ENCODE measurements around the gene FCN1.

The FCN1 gene

DNA sequence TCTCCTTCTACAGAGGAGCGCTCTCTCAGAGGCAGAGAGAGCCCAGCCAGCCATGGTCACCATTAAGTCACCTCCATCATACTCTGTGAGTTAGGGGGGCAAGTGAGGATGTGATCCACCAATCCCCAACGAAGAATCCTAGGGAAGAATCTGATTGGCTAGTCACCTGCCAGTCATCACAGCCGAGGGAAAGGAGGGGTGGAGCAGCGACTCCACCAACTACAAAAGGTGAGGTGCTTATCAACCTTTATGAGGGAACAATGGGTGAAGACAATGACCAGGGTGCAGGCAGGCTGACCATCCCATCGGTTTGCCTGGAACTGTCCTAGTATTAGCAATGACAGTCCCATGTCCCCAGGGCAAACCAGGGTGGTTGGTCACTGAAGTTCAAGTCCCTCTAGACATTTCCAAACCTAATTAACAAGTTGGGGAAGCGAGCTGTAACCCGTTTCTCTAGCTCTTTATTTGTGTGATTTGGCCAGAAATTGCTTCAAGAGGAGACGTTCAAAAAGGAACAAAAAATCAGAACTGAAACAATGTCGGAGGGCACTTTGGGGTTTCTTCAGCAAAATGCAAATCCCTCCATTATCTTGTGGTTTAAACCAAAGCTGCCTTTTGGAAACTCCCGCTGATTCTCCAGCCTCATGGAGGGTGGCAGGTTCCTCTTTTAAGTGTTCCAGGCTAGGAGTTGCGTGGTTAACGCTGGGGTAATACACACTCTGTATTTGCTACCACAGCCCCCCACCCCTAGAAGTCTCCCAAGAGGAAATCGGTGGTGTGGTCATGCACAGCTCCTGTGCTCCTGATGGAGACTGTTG, 18.8 kb upstream of the FCN1 start:
- no peak for DNase-seq

DNA sequence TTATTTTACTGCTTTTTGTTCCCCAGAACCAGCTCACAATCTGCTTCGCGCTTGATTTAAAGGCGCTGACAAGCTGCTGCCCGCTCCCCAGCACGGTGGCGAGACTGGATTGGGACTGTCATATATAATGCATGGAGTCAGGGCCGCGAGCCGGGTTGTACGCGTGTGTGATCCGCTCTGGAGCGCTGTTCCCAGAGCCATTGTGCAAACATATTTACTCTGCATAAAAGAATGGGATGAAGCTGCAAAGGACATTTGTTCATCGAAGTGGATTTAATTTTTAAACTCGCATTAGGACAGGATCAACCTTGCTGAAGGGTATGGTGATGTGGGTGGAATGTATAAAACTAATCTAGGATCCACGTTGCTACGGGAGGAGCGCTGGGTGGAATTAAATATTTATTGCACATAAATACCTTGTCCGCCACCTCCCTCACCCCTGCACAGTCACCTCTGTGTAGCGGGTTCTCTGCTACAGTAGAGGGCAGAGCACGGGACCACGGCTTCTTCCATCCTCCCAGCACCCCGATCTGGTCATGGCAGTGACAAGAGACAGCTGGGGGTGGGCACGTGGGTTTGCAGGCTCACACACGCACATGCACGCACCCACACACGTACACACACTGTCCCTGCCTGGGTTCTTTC, 18.1 kb upstream of the FCN1 start:
- DNase-seq = no peak

DNA sequence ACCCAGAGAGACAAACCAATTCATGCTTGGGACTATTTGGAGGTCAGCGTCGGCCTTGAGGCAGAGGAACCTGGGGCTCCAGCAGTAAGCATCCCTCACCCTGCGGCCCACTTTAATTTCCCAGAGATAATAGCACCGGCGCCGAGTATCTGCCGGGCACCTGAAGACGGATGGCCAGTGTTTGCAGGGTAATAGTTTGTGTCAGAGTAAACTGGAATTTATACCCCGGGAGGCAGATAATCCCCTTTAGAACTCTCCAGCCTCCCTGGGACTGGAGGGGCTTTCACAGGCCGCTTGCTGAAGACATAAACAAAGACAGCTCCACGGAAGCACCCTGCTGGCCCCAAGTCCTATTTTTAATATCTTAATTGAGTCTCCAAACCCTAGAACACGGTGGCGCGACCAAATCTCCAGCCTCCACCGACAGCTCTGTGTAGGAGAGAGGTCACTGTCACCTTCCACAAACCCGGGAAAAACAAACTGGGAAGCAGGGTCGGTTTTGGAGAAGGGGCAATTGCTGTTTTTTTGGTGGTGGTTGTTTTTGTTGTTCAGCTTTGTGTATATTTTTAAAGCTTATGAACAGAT, 17.4 kb upstream of the FCN1 start:
- no peak for DNase-seq

DNA sequence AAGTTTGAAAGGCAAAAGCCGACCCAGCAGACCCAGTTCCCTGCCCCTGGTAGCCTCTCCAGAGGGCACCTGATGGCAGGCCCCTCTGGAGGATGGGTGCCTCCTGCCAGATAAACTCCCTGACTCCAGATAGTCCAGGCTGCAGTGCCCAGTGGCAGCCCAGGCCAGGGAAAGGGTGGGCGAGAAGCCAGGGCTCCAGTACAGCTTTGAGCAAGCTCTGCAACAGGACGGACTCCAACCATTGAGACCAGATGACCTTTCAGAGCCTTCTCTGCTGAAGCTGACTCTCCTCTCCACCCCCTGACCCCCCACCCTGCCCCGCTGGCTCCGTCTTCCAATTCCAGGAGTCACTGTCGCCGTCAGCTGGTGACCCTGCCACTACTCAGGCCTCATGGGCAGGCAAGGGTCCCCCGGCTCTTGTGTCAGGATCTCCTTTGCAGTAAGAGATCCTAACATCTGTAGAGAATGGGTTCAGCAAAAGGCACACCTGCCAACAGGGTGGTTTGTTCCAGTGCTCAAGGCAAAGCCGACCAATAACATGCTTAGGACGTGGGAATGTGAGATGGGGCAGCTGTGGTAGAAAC, 15.5 kb upstream of the FCN1 start:
- DNase-seq = no peak

DNA sequence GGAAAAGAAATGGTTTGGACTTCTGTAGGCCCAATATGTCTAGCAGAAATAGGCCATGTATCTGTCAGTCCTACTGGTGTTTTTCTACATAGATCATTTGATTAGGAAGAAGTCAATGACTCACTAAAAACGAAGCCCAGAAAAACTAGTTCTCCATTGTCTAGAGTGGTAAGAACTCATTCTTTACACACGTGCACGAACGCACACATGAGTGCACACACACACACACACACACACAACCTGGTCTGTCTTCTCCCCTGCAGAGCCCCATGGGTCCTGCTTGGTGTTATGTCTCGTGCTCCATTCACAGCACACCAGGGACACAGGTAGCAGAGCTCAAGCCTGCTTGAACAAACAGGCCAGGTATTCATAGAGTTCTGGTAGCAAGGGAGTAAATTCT, 14.9 kb upstream of the FCN1 start:
- no peak for DNase-seq

DNA sequence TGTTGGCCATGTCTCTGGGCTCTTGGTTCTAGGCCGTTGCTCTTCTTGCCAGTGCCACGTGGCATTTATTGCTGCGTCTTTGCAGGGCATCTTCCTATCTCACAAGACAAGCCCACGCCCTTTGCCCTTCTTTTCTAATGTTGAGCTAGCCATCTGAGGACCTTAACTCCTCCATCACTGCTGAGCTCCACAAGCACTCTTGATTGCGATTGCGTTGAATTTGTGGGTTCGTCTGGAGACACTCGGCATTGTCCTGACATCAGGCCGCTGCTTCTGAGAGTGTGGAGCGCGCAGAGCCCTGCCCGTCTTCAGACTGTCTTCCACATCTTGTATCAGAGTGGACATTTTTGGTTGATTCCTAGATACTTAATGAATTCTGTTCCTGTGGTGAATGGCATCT, 14.5 kb upstream of the FCN1 start:
- DNase-seq = no peak

DNA sequence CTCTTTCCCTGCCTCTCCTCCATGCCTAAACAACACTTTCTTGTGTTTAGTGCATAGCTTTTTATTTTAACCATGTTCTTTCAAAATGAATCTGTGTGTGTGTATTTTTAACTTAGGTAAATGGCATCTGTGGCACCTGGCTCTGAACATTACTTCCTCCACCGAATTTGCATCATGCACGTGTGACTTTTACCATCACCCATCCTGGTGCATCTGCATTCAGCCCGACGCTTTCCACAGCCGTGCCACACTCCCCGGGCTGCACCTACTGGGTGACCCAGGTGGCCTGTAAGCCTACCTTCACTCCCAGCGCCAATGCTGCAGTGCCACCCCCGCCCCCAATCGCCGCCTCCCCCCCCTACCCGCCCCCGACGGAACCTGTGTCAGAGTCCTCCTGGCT, 12.7 kb upstream of the FCN1 start:
- no peak for DNase-seq

DNA sequence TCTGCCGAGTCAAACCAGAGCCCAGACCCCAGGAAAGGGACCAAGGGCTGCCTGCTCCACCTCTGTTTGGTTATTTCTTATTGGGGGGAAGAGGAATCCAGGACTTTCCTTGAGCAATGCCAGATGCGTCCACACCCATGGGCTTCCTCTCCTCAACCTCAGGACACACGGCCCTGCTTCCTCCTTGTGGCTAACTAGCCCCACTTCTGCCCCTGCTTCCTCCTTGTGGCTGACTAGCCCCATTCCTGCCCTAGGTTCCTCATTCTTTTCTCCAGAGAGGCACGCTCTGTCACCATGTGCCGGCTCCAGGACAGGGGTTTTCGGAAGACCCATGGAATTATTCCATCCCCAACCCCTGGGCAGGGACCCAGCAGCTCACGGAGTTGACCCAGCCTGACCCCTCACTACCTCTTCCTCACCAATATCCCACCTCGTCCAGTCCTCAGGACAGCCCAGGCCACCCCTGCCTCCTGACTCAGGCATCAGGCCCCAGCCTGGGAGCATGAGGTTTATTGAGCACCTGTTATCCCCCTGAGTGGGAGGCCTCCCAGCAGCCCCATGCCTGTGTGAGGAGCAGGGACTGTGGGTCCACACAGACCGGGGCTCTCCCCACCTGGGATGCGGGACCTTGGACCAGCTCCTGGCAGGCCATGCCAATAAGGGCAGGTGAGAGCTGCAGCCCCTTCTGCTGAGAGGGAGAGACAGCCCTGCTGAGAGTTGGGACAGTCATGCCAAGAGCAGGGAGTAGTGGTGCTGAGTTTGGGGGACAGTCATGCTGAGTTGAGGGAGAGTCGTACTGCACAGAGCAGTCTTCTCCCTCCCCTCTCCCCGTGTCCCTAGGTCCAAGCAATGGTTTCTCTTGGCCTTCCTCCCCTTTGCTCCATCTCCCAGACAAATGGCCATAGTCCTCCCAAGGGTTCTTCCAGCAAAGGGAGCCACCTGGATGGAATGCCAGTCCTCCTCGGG, 11.8 kb upstream of the FCN1 start:
- no peak for DNase-seq

DNA sequence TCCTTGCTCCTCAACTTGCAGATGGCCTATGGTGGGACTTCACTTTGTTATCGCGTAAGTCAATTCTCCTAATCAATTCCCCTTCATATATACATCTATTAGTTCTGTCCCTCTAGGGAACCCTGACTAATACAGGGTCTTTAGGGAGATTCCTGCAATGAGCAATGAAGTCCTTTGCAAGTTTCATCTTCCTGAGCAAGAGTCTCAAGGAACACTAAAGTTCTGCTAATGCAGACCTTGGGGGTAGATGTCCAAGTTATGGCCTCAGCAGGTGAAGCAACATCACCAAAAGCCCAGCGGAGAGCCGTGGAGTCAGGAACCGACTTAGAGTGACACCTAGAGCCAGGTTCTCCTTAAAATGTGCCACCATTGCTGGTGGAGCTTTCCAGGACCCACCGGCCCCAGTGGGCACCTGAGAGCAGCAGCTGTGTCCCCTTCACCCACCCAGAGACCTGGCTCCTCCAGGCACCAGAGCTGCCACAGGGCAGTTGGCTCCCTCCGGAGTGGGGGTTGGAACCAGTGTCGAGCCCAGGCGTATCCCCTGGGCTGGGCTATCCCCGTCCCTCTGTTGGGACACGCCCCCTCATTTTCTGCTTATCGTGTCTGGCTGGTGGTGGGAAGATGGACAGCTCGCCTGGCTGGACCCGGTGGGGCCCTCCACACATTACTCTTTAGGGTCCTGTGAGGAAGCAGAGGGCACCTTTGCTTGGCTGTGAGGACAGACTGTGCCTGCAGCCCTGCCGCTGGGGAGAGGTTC, 10.9 kb upstream of the FCN1 start:
- DNase-seq = no peak

DNA sequence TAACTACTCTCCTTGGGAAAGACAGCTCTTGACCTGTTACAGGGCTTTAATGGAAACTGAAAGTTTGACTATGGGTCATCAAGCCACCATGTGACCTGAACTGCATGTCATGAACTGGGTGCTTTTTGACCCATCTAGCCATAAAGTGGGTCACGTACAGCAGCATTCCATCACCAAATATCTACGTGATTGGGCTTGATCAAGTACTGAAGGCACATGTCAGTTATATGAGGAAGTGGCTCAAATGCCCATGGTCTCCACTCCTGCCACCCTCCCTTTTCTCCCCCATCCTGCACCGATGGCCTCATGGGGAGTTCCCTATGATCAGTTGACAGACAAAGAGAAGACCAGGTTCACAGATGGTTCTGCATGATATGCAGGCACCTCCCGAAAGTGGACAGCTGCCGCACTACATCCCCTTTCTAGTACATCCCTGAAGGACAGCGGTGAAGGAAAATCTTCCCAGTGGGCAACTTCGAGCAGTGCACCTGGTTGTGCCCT, 7.3 kb upstream of the FCN1 start:
- no peak for DNase-seq

DNA sequence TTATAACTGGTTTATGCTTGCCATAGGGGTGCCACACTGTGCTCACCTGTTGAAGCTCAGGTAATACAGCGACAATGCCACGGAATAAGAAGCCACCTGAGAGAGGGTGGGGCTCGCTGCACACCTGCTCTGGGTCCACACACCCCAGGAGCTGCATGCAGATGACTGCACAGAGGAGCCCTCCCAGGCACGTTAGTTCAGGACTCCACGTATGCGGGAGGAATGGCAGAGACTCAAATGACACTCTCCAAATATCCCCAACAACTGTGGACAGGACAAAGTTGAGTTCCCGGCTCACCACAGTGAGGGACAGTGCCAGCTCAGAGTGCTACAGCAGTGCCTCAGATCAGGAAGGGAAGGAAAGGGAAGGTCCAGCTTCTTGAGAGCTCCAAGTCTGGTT, 5.8 kb upstream of the FCN1 start:
- no peak for DNase-seq

DNA sequence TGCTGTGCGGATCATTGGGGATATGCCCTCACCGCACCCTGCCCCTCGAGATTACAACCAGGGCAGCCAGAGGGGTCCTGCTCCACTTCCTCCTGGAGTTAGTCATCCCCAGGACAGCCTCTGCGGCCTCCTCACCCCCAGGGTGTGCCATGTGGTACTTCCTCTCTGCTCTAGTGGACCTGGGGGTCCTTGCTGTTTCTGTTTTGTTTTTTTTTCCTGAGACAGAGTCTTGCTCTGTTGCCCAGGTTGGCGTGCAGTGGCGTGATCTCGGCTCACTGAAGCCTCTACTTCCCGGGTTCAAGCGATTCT, 5.2 kb upstream of the FCN1 start:
- no peak for DNase-seq

DNA sequence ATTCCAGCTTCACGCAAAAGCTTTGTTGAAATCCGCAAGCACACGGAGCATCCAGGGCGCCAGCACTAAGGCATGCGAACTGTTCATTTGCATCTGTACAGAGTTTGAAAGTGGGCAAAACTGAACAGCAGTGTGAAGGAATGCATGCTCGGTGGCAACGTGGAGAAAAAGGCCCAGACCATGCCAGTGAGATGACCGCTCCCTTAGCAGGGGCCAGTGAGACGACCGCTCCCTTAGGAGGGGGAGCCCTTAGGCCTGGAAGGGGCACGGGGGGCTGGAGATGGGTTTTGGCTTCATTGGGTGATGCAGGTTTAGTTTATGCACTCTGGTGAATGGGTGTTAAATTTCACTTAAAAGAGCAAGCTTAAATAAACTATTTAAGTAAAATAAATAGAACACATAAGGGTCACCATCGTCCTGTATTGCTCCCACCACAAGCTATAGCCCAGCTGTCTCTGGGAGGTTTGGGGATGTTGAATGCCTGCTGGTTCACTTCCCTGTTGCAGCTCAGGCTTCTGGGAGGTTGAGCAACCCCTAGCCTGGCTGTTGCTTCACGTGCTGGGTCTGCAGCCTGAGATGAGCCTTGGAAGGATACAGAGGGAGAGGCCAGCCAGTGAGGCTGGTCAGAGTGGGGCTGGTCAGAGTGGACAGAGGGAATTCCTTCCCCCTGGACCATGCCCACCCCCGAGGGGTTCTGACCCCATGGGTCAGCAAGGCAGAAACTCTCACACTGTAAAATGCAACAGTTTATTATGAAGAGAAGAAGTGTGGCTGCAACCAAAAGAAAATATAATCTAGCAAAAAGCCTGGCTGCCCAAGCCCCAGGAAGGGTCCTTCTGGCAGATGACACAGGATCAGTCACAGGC, 4.6 kb upstream of the FCN1 start:
- no peak for DNase-seq

DNA sequence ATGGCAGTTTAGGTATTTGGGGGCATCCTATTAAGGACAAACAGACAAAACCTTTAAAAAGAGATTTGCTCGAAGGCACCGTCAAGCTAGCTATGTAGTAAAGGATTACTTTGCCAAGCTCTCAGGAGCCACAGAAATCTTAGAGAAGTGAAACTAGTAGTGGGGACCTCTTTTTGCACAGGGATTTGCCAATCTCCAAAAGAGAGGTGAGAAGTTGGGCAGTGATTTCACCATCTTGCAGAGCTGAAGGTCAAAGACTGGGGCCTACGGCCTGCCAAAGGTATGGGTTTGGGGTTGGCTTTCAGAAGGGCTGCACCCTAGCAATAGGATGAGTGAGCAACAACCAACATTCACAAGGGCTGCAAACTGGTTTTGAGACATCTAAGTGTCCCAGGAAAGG, 1.6 kb upstream of the FCN1 start:
- DNase-seq = no peak

DNA sequence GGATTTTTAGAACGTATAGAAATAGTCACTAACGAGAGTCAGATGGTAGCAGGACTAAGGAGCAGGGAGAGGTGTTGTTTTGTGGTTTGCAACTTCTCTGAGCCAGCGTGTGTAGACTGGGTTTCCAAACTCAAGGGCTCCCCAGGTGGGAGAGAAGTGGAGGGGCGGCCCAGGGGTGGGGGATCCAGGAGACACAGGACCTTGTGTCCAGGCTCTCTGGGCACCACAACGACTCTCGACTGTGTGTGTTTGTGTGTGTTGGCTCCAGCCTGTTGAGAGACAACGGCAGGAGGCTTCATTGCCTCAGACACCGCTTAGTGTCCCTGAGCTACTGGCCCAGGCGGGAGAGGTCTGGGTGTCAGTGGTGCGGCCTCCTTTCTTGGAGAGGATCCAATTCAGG, 934 bp upstream of the FCN1 start:
- no peak for DNase-seq

DNA sequence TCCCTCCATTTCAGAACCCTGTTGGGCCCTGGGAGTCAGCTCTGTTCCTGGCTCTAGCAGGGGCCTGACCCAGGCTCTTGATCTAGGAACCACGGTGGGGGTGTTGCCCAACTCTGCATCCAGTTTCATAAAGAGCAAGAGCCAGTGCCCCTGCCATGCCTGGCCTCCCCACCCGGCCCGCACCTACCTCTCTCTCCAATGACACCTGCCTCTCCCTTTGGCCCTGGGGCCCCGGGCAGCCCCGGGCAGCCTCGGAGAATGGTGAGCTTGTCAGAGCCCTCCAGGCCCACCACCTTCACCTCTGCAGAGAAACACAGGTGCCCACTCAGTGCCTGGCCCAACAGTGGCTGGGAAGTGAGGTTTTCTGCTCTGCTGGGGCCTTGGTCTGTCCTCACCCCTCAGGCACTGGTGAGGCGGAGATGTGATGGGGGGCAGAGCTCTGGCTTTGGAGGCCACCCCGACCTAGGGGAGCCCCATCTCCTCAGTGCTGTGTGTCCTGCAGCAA, 1.5 kb downstream of the FCN1 start:
- no peak for DNase-seq

DNA sequence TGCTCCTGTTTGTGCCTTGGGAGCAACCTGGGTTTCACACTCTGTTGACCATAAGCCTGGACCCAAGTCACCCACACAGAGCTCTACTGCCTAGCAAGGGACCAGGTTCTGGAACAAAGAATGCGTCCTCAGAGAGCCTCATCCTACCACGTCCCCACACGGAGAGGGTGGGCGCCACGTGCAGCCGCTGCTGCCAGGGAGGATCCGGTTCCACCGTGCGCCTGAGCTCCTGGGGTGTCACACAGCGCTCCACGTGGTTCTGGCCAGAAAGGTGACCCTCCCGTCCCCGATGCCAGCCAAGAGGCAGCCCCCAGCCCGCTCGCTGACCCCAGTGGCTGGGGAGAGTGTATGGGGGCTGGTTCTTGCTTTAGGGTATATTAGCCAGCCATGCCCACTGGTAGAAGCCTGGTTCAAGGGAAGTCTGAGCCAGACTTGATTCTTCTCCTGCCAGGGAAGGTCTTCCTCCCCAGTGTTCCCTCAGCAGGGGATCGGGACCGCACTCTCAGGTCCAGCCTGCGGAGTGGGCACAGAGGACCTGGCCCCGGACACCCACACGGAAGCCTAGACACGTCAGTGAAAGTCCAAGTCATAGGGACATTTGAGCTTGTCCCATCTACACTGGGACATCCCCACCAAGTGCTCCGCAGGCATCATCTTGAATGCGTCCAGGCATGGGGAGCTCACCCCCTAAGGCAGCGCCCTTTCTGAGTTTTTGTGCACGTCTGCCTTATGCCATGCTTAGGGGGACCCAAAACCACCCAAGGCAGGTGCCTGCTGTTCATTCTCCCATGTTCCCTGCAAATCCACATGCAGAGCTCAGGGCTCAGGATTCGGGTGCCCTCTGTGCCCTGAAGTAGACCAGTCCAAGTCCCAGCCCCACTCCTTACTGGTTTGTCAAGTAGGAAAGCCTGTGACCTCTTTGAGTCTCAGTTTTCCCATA, 2.4 kb downstream of the FCN1 start:
- no peak for DNase-seq

DNA sequence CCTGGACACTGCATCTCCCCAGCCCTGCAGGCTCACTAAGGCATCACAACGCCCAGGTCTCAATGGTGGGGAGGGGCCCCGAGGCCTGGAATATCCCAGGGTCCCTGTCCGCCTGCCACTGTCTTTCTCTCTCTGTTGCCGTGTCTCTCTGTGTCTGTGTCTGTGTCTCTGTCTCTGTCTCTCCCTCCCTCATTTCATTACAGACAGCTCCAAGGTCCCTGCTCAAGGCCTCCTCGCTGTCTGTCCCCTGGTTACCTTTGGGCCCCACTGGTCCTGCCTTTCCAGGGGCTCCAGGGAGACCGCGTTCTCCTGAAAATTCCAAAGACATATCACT, 3.2 kb downstream of the FCN1 start:
- no peak for DNase-seq

DNA sequence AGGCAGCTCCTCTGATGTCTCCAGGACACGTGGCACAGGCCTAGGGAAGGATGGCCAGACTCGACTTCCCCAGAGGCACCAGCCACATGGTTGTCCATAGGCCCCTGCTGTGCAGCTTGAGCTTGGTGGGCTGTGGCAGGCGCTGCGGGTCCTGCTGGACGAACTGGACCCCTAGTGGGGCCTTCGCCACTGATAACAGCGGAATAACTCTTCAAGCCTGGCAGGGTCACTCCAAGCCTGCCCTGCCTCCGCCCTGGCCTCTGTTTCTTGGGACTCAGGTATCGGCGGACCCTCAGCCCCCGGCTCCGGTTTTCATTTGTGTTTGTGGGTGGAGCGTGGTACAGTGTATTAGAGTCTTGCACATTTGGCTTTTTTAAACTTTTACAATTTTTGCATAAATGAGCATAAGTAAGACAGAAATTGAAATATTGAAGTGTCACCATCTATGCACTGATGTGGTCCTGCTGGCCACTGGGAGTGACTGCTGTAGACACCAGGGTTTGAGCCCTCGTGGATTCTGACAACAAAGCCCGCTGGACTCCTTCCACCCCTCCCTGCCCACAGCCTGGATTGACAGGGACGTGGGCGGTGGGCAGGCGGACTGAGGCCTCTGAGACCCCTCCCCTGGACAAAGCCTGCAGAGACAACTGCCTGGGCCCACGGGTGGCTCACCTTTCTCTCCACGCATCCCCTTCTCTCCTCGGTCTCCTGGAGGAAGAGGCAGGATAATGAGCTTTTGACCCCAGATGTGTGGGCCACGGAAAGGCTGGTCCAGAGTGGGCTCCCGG, 3.8 kb downstream of the FCN1 start:
- DNase-seq = no peak

Measured in DMS79 (cell line).